ENCODE data around the gene PCSK6.
"Not testable (repeated sequence)": the region's sequence is repeated elsewhere in the genome, so short reads cannot be mapped to it uniquely, and the experiment has no call there.

Gene PCSK6

DNA sequence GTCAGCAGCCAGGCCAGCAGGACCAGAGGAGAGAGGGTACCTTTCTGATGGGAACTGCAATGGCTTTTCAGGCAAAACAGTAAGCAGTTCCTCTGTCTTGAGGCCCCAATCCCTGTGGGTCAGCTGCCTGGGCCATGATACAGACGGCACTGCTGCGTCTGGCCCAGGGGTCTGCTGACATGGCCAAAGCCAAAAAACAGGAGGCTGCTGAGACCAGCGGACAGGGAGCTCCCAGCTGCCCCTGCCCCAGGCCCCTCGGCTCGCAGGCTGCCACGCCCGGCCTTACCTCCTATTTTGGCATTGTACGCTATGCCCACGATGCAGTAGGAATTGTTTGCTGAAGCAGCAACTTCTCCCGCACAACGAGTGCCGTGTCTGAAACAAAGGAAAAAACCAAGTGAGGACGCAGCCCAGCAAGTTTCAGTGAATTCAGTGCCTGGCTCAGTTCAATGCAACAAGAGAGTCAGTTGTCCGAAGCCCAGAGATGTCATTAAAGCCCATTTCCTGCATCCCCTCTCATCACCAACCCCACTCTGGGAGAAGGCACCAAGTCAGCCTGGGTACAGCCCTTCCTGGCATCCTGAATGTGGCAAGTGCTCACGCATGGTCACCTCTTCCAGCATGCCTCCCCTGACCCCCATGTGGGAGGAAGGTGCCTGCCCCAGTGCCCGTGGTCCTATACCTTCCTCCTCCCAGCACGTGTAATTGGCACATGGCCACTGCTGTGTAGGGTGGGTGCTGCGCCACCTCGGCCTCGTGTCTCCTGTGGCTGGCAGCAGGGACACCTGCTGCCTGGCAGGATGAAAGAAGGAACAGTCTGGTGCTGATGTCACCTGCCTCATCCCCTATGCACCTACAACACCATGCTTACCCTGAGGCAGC lies 61.7 kb downstream of the PCSK6 start:
- no peak for DNase-seq

GRCh38 chr15:101426761-101427333 lies 62.7 kb downstream of the PCSK6 start:
- no peak for DNase-seq

DNA sequence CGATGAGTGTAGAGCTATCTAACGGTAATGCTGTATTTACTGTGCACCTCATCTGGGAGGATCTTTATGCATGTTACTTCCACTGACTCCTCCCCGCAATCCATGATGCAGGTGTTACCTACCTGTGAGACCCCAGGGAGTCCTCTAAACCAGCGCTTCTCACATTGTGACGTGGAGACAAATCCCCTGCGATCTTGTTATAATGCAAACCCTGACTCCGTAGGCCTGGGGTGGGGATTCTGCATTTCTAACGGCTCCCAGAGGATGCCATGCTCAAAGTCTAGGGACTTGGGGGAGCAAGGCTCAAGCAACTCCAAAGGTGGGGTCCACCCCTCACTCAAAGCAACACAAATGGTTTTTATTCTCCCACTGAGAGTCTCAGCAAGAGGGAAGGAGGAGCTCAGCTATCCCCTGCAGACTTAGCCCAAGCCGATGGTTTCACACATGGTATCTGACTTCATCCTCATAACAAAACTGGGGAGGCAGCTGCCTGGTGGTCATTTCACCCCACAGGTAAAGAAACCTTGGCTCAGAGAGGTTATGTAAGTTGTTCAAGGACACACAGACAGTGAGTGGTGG lies 63.6 kb downstream of the PCSK6 start:
- no peak for DNase-seq

DNA sequence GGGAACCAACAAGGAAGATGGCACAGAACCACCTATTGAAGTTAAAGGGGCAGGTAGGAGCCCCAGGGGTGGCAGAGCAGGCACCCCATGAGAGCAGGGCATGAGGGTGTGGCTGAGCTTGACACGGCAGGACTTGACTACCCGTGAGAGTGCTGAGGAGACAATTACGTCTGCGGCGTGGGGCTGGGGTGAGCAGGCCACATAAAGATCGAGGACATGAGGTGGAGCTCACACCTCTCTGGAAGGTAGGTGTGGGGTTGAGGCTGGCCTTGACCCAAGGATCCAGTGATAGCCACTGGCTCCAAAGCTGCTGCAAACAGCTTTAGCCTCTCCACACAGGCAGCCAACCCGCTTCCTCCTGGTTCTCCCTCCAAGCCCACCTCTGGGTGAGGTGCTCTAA lies 64.5 kb downstream of the PCSK6 start:
- DNase-seq, result no peak

DNA sequence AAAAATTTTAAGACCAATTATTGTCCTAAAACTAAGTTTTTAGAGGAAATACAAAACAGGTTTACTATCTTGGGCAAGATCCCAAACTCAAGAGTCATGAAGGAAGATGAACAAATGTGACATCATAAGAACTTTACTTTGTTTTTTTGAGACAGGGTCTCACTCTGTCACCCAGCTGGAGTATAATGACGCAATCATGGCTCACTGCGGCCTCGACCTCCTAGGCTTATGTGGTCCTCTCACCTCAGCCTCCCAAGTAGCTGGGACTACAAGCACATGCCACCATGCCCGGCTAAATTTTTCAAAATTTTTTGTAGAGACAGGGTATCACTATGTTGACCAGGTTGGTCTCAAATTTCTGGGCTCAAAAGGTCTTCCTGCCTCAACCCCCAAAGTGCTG lies 69.3 kb downstream of the PCSK6 start:
- DNase-seq, result no peak

DNA sequence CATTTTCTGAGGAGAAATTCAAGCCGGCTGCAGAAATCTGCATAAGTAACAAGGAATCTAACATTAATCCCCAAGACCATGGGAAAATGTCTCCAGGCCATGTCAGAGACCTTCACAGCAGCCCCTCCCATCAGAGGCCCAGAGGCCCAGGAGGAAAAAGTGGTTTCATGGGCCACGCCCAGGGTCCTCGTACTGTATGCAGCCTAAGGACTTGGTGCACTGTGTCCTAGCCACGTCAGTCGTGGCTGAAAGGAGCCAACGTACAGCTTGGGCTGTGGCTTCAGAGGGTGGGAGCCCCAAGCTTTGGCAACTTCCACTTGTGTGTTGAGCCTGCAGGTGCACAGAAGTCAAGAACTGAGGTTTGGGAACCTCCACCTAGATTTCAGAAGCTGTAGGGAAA lies 73.0 kb downstream of the PCSK6 start:
- not testable (repeated sequence) for DNase-seq

- no peak for DNase-seq
Measured at GRCh38 chr15:101413239-101413638, 76.3 kb downstream of the PCSK6 start.

DNA sequence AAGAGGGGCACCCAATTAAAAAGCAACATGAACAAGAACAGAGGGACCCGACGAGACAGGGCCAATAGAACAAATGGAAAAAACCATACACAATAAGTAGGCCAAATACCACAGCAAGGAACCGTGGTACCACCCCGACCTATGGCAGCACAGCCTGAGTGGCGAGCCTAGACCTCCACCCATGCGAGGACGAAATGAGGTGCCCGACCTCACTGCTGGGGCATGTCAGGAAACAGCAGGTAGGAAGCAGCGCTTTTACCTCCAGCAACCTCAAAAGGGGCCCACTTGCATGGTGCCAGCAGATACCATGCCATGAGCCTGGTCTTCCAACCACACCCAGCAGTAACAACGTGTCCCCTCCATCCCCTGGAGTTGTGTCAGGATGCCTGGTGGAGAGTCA lies 77.9 kb downstream of the PCSK6 start:
- no peak for DNase-seq

- DNase-seq, result no peak
Measured at GRCh38 chr15:101411085-101411484, 78.4 kb downstream of the PCSK6 start.

DNA sequence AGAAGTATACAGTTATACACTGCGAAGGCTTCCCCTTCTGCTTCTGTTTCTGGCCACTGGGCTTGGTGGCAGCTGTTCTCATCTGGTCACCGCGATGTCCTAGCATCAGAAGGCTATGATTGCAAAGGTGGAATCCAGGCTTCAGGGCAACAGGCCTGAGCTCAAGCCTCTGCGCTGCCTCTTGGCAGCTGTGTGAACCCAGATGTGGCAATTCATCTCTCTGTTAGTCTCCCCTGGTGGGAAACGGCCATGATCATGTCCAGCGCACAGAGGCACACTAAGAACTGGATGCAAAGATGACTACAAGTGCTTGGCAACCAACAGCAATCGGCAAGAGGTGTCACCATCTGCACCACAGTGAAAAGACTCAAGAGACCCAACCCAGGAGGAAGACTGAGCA lies 78.9 kb downstream of the PCSK6 start:
- no peak for DNase-seq

DNA sequence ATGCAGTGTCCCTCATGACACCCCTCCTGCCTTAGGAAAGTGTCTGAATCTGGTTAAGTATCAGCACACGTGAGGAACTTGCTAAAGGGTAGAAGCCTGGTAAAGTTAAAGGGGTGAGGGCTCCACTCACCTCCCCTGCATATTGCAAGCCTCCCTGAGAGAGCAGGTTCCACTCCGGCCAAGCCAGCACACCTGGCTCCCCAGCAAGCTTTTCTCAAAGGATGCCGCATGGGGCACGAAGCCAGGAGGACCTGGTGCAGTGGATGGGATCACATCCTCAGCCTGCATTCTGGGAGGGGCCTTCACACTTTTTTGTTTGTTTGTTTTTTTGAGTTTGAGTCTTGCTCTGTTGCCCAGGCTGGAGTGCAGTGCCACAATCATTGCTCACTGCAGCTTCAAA lies 79.9 kb downstream of the PCSK6 start:
- DNase-seq, result no peak

DNA sequence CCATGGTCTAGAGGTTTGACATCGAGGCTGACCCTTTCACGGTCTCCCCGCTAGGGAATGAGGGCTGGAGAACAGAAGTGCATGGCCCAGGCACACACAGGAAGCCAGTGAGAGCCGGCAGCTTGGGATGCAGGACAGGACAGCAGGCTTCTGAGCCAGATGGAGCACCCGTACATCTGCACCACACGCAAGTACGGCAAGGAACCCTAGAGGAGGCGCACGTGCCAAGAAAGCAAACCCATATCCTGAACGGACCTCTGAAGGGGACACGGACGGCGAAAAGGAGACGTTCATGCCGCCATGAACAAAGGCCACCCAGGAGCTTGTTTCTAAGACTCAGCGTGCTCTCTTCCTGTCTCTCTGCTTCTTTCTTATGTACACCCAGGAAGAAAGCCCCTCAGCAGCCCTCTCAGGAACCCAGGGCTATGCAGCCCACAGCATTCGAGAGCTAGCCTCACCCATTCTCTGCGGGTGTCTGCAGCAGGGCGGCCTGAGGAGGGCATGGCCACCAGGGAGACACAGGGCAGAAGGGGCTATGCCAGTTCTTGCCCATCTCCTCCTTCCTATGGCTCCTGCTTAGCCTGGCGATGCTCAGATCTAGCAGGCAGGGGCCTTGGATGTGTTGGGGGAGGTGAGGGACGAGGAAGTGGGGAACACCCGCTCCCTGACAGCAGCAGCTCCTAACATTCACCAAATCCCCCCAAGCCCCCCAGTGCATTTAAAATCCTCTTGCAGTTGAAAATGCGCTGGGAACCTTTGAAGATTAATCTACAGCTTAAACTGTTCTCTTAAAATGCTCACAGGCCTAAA lies 81.3 kb downstream of the PCSK6 start:
- no peak for DNase-seq

DNA sequence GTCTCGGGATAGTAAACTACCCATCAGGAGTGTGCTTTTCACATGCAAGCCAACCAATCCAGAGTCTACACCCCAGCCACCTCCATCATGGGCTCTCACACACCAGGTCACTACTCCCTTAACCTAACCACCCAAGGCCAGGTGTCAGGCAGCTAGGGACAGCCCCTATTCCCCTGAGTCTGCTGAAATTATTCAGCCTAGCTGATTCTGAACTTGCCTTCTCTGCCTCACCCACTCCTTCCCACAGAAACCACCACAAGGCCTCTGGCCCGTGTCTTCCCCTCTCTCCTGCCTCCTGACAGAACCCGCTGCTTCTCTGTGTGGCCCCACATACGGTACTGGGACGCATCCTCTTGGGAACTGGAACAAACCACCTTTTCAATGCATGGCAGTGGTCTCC lies 82.1 kb downstream of the PCSK6 start:
- no peak for DNase-seq

- no peak for DNase-seq
Measured at GRCh38 chr15:101406526-101407195, 82.8 kb downstream of the PCSK6 start.

- DNase-seq, result no peak
Measured at GRCh38 chr15:101406036-101406435, 83.5 kb downstream of the PCSK6 start.

DNA sequence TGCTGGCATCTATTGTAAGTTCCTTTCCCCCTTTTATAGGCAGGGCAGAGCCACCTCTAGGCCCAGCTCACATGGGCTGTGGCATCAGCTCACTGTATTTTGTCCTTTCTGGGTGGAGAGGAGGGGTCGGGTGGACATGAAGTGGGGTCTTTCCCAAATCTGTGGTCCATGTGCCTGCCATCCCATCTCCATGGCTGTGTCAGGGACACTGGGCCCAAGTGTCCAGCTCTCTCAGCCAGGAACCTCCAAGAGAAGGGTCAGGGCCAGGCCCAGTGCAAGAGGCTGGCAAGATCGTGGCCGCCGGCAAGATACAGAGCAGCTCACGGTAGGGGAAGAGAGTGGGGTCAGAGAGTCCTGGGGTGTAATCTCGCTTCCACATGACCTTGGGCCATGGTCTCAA lies 85.3 kb downstream of the PCSK6 start:
- DNase-seq, result no peak

DNA sequence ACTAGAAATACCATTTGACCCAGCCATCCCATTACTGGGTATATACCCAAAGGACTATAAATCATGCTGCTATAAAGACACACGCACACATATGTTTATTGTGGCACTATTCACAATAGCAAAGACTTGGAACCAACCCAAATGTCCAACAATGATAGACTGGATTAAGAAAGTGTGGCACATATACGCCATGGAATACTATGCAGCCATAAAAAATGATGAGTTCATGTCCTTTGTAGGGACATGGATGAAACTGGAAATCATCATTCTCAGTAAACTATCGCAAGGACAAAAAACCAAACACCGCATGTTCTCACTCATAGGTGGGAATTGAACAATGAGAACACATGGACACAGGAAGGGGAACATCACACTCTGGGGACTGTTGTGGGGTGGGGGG lies 86.6 kb downstream of the PCSK6 start:
- not testable (repeated sequence) for DNase-seq

DNA sequence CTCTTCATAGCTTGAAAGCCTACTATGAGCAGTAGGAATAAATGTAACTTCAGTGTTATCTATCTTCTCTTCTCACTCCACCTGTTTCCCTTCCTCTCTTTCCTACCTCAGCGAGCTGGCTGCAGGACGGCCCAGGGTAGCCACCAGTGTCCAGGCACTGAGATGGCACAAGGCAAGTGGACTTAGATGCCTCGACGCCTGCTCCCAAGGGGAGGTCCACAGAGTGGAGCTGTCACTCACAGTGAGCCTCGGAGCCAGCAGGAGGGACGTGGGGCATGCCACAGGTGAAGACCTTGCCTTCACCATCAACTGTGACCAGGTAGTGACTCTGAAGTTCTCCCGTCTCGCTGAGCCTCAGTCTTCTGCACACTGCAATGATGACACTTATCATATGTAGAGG lies 88.2 kb downstream of the PCSK6 start:
- no peak for DNase-seq

- DNase-seq, result no peak
Measured at GRCh38 chr15:101399431-101399830, 90.1 kb downstream of the PCSK6 start.

DNA sequence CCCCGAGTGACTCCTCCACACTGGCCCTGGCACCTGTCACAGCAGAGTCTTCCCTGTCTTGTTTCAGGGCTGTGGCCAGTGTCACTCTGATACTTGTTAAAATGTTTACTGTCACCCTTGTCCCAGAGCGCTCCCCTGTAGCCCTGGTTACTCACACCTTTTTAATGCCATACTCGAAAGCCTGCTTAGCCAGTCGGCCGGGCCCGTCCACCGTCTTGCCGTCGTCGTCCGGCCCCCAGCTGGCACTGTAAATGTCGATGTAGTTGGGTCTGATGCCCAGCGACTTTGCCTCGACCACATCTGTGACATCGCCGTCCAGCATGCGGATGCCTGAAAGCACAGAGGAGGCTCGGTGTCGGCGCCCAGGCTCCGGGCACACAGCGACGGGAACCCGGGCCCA lies 91.3 kb downstream of the PCSK6 start:
- DNase-seq, result no peak

DNA sequence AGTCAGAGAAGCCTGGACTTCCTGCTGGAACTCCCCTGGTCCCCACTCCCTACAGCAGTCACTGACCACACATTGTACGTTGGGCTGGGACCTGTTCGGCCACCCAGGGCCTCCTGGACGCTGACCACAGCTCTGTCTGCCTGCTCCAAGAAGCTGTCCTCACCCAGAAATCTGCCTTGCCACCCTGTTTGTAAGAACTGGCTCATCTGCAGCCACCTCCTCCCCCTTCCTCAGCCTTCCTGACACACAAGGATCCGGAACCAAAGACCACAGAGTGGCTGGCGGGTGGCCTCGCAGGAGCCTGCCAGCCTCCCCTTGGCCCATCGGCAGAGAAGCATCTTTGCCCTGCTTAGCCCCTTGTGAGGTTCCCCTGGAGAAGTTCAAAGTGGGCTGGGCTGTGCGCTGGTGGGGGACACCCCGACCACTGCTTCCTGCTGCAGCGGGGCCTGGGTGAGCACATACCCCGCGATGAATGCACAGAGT lies 91.9 kb downstream of the PCSK6 start:
- DNase-seq, result no peak

- DNase-seq, result peak; percentile 22
Measured at GRCh38 chr15:101396484-101397261, 92.8 kb downstream of the PCSK6 start.
